Gastrocnemius medialis (tissue), 4 donors: ENCODE measurements around the gene CORIN. TPM values are rescaled to one million over a fixed set of nuclear protein-coding genes. Genes with fewer than 3 reads are reported as not detected.

ENCODE experiments used
- ATAC-seq, 2 donors: fragments of 150-250 bp; one replicate each; pipeline ENCODE4 v1.9.1; 2016
- DNase-seq, 2 donors: peaks; one replicate each; pipeline ENCODE4 v3.0.0-alpha.2; 2019
- H3K27ac ChIP-seq, 4 donors: fragments of 200-600 bp; sonication (generic); 1 replicate in 1 of 4; 2 replicates in 3 of 4; pipeline ENCODE4 v1.5.1; 2016 to 2018; ENCODE audit warnings: mild to moderate bottlenecking in 2 of 4, moderate library complexity in 1 of 4
- H3K27me3 ChIP-seq, 3 donors: fragments of 200-600 bp; sonication (generic) in 2 of 3; 1 replicate in 1 of 3; 2 replicates in 2 of 3; pipeline versions ENCODE4 v1.5.1 to v1.6.0; 2016 to 2019; ENCODE audit warnings: mild to moderate bottlenecking in 1 of 3, moderate library complexity in 1 of 3
- H3K36me3 ChIP-seq, 2 donors: fragments of 200-600 bp; sonication (generic) in 1 of 2; one replicate each; pipeline ENCODE4 v1.5.1; 2017 to 2018
- H3K4me1 ChIP-seq, 2 donors: fragments of 200-600 bp; sonication (generic) in 1 of 2; one replicate each; pipeline ENCODE4 v1.5.1; 2016 to 2017; ENCODE audit warnings: mild to moderate bottlenecking in 2 of 2
- H3K4me3 ChIP-seq, 4 donors: fragments of 200-600 bp; sonication (generic) in 3 of 4; 1 replicate in 1 of 4; 2 replicates in 3 of 4; pipeline ENCODE4 v1.5.1; 2016 to 2019; ENCODE audit warnings: mild to moderate bottlenecking in 2 of 4
- H3K9me3 ChIP-seq, 3 donors: fragments of 200-600 bp; sonication (generic) in 2 of 3; 1 replicate in 1 of 3; 2 replicates in 2 of 3; pipeline ENCODE4 v1.5.1; 2016 to 2019
- POLR2A ChIP-seq, 2 donors: fragments of 450-650 bp; IDR thresholded peaks; one replicate each; pipeline ENCODE4 v1.6.1; 2017; ENCODE audit warnings: antibody characterized with exemption in 2 of 2, mild to moderate bottlenecking in 2 of 2, moderate library complexity in 2 of 2
- in situ Hi-C, 4 donors: fragments of 200-750 bp; cut with MboI; loops; one replicate each; pipeline versions ENCODE4 v1.15.0 to v1.8.0; 2017; ENCODE audit warnings: low sequenced_read_pairs in 4 of 4
- intact Hi-C: fragments of 100-400 bp; cut with DNase I; formaldehyde crosslinking; loops from one replicate; pipeline ENCODE4 v1.15.1; 2023; ENCODE audit warnings: low total_unique reads
- total RNA-seq, 4 donors: library from RNA; depleted of rRNA; stranded (reverse); fragments of >200 nt; gene quantifications; one replicate each; pipeline versions ENCODE4 v1.1.0 to v1.2.3, GENCODE V29; 2016
- TF ChIP-seq, protein P1 (sequence below), 5 experiments: fragments of 450-650 bp in 3 of 5; fragments of 200-600 bp in 2 of 5; sonication (generic) in 2 of 5; IDR thresholded peaks in 4 of 5; conservative IDR thresholded peaks in 1 of 5; 1 replicate in 4 of 5; 2 replicates in 1 of 5; pipeline ENCODE4 v1.5.1; 2016 to 2019; ENCODE audit warnings: antibody characterized with exemption in 5 of 5, mild to moderate bottlenecking in 3 of 5, moderate library complexity in 3 of 5

CORIN gene
- total RNA-seq, 4 donors from 2014 or later: 0.49 to 0.70 TPM; not detected in 2

DNA sequence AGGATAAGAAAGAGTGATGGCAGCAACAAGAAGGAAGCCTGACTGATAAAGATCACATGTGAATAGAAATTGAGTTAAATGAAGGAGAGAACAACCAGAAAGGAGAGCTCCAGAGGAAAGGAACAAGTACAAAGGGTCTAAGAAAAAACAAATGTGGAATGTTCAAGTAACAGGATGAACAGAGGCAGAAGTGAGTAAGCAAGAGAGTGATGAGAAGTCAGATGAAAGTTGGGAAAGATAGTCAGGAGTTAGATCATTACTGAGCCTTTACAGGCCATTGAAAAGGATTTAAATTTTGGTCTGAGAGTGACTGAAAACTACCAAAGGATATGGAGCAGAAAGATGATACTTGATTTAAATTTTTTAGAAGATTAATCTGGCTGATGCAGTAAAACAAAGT, 38.4 kb upstream of the CORIN start:
- H3K27me3 ChIP-seq: no peaks in the 10 kb centered on the region

DNA sequence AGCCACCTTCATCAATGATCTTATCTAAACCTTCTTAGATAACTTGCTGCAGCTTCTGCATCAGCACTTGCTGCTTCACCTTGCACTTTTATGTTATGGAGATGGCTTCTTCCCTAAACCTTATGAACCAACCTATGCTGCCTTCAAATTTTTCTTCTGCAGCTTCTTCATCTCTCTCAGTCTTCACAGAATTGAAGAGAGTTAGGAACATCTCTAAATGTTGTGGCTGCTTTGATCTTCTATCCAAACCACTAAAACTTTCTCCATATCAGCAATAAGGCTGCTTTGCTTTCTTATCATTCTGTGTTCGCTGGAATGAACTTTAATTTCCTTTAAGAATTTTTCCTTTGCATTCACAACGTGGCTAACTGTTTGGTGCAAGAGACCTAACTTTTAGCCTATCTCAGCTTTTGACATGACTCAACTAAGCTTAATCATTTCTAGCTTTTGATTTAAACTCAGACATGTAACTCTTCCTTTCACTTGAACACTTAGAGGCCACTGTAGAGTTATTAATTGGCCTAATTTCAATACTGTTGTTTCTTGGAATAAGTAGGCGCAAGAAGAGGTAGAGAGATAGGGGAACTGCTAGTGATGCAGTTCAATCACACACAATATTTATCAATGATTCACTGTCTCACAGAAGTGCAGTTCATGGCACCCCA, 36.1 kb upstream of the CORIN start:
- Histone ChIP-seq H3K27me3 (no peaks in the 10 kb centered on the region), H3K4me1 (no peaks in the 10 kb centered on the region), H3K27ac (no peak overlapping the region), H3K4me3 (no peak overlapping the region), H3K36me3 (peaks cover 5 to 64% of the 10 kb centered on the region in 2 donors), H3K9me3 (no peaks in the 10 kb centered on the region)
- no peak for DNase-seq
- TF ChIP-seq, protein P1, sequence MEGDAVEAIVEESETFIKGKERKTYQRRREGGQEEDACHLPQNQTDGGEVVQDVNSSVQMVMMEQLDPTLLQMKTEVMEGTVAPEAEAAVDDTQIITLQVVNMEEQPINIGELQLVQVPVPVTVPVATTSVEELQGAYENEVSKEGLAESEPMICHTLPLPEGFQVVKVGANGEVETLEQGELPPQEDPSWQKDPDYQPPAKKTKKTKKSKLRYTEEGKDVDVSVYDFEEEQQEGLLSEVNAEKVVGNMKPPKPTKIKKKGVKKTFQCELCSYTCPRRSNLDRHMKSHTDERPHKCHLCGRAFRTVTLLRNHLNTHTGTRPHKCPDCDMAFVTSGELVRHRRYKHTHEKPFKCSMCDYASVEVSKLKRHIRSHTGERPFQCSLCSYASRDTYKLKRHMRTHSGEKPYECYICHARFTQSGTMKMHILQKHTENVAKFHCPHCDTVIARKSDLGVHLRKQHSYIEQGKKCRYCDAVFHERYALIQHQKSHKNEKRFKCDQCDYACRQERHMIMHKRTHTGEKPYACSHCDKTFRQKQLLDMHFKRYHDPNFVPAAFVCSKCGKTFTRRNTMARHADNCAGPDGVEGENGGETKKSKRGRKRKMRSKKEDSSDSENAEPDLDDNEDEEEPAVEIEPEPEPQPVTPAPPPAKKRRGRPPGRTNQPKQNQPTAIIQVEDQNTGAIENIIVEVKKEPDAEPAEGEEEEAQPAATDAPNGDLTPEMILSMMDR (IDR thresholded peaks at IDR 0.05 in 4 of 5, conservative IDR thresholded peaks at IDR 0.05 in 1 of 5): no peak
- no peak for TF ChIP-seq POLR2A (IDR thresholded peaks at IDR 0.05)
- no peak for ATAC-seq
- intact Hi-C loops (no loop called here), in situ Hi-C loops (no loop called here)

More for the DNA sequence above, 38.4 kb upstream of the CORIN start:
- peaks cover 5 to 72% of the 10 kb centered on the region in 2 donors for H3K36me3 ChIP-seq
- in situ Hi-C loops: no loop called here
- no peaks in the 10 kb centered on the region for H3K4me1 ChIP-seq
- intact Hi-C loops: no loop called here
- TF ChIP-seq, protein P1 (IDR thresholded peaks at IDR 0.05 in 4 of 5, conservative IDR thresholded peaks at IDR 0.05 in 1 of 5): no peak
- TF ChIP-seq POLR2A (IDR thresholded peaks at IDR 0.05): no peak
- no peak overlapping the region for H3K27ac ChIP-seq
- H3K9me3 ChIP-seq: no peaks in the 10 kb centered on the region
- no peak overlapping the region for H3K4me3 ChIP-seq
- no peak for DNase-seq
- no peak for ATAC-seq

DNA sequence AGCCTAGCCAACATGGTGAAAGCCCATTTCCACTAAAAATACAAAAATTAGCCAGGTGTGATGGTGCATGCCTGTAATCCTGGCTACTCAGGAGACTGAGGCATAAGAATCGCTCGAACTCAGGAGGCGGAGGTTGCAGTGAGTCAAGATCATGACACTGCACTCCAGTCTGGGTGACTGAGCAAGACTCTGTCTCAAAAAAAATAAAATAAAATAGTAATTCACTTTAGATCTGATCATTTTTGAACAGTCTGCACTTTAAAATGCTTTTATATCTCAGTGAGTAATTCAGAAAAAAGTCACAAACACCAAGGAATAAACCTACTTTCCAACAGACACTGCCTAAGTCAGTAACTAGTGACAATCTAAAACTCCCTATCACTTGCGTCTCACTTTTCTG, 25.6 kb upstream of the CORIN start:
- no peaks in the 10 kb centered on the region for H3K9me3 ChIP-seq
- H3K4me3 ChIP-seq: no peak overlapping the region
- no peak for DNase-seq
- ATAC-seq: no peak
- in situ Hi-C loops (no loop called here), intact Hi-C loops (no loop called here)
- no peaks in the 10 kb centered on the region for H3K27me3 ChIP-seq
- no peak overlapping the region for H3K27ac ChIP-seq
- TF ChIP-seq POLR2A (IDR thresholded peaks at IDR 0.05): no peak
- TF ChIP-seq, protein P1 (IDR thresholded peaks at IDR 0.05 in 4 of 5, conservative IDR thresholded peaks at IDR 0.05 in 1 of 5): no peak
- no peaks in the 10 kb centered on the region for H3K36me3 ChIP-seq
- no peaks in the 10 kb centered on the region for H3K4me1 ChIP-seq

DNA sequence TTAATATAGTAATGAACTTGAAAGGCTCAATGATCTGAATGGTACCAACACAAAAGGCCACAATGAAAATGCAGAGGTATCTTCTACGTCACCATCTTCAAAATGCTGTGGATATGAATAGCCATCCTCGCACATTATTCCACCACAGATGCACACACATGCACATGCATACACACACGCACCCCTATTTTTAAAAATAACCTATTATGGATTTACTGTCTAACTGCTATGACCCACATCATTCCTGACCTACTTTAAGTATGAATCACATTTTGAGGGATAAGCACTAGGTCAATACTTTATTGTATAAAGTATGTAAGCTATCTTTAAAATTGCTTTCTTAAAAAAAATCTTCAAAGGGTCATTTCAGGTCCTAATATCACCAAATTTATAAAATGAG, 24.4 kb upstream of the CORIN start:
- in situ Hi-C loops: no loop called here
- TF ChIP-seq POLR2A (IDR thresholded peaks at IDR 0.05): no peak
- TF ChIP-seq, protein P1 (IDR thresholded peaks at IDR 0.05 in 4 of 5, conservative IDR thresholded peaks at IDR 0.05 in 1 of 5): no peak
- H3K27ac ChIP-seq: no peak overlapping the region

DNA sequence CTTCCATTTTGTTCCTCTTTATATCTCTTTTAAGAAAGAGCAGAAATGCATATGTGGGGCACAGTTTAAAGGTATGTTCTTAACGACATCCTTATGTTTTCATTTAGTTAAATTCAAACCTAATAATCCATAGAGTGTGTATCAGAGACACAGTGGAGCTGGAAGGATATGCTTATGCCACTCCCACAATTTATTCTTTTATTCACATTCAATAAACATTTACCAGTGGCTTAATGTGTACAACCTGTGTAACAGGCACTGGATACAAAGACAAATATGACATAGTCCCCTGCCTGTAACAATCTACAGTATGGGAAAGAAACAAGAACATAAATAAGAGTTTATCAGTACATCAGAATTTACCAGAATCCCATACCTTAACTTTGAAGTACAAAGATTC, 22.4 kb upstream of the CORIN start:
- no peak for TF ChIP-seq POLR2A (IDR thresholded peaks at IDR 0.05)
- TF ChIP-seq, protein P1 (IDR thresholded peaks at IDR 0.05 in 4 of 5, conservative IDR thresholded peaks at IDR 0.05 in 1 of 5): no peak
- H3K36me3 ChIP-seq: no peaks in the 10 kb centered on the region
- H3K9me3 ChIP-seq: no peaks in the 10 kb centered on the region
- intact Hi-C loops (no loop called here), in situ Hi-C loops (no loop called here)
- H3K27ac ChIP-seq: no peak overlapping the region
- H3K4me3 ChIP-seq: no peak overlapping the region
- no peak for DNase-seq
- no peak for ATAC-seq
- no peaks in the 10 kb centered on the region for H3K27me3 ChIP-seq
- no peaks in the 10 kb centered on the region for H3K4me1 ChIP-seq

More for the DNA sequence above, 24.4 kb upstream of the CORIN start:
- ATAC-seq (no peak), DNase-seq (no peak)
- Histone ChIP-seq H3K9me3 (no peaks in the 10 kb centered on the region), H3K4me3 (no peak overlapping the region), H3K4me1 (no peaks in the 10 kb centered on the region), H3K36me3 (no peaks in the 10 kb centered on the region), H3K27me3 (no peaks in the 10 kb centered on the region)
- intact Hi-C loops: no loop called here
